Measurements from ENCODE around the gene IL17C.
"Not testable (repeated sequence)": the region's sequence is repeated elsewhere in the genome, so short reads cannot be mapped to it uniquely, and the experiment has no call there.

IL17C gene

DNA sequence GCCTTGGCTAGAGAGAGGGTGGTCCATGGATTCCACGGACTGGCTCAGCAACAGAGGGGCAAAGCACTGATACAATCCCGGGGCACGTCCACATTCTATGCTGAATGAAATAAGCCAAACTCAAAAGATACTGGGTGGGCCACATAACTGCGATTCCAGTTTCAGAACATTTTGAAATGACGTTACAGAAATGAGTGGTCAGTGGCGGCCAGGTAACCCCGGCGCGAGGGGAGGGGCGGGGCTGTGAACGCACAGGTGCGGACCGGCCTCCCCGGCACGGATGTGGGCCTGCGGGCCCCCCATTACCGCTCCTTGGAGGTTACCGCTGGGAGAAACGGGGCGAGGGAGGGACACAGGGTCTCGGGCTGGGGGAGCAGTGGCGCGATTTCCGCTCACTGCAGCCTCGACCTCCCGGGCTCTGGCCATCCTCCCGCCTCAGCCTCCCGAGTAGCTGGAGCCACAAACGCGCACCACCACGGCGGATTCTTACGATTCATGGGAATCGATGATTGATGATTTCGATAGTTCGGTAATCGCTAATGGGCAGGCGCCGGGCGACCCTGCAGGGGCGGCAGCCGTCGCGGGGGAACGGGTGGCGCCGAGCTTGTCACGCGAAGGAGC lies 24.0 kb downstream of the IL17C start:
- DNase-seq = no peak

DNA sequence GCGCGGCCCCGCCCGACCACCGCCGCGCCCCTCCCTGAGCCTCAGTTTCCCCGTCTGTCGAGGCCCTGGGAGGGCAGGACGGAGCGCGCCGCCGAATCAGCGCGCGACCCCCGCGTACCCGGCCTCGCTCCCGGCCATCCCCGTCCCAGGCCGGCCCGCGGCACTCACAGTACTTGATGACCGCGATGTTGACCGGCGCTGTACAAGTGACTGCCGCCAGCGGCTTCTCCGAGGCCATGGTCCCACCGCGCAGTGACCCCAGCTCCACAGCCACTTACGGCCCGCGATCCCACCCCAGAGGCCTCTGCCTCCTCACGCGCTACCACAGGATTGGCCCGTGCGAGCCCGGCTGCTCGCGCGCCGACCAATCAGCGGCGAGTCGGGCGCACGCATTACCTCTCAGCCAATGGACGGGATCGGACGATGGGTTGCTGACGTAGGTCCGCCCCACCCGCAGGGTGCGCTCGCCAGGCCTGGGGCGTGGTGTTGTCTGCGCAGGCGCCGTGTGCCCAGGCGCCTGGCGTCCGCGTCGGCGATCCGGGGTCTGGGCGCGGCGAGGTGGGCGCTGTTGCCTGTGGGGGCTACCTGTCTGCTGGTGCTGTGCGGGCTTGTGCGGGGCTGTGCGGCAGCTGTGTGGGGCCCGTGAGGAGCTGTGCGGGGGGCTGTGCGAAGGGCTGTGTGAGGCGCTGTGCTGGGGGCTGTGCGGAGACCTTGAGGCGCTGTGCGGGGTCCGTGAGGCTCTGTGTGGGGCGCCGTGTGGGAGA lies 24.7 kb downstream of the IL17C start, which contains the start of gene MVD:
Gene MVD (minus strand): TSS at position 249 of the 764 bp plus-strand sequence. CDS start 11 bp downstream, at position 238.
- DNase-seq = peak; percentile 98

DNA sequence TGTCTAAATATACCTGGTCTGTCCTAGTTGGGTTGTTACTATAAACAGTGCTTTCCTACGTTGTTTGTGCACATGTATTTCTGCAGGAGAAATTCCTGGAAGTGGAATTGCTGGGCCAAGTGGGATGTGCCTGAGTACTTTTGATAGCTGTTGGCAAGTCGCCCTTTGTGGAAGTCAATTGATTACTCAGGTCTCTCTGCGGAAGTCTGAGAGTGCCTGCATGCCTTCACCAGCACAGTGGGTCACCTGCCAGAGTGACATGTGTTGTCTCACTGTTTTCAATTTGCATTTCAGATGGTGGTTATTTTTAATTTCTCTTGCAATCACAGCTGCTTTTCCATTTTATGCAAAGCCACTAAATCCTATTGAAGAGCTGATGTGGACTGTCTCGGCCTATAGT lies 26.8 kb downstream of the IL17C start:
- no peak for DNase-seq

DNA sequence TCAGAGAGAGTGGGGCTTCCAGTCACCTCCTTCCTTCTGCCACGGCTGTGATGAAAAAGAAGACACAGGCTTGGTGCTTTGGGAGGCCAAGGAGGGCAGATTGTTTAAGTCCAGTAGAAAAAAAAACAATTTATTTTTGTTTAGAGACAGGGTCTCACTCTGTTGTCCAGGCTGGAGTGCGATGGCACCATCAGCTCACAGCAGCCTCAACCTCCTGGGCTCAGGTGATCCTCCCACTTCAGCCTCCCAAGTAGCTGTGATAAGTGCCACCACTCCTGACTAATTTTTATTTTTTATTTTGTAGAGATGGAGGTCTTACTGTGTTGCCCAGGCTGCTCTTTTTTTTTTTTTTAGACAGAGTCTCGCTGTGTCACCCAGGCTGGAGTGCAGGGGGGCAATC lies 27.2 kb downstream of the IL17C start:
- no peak for DNase-seq

DNA sequence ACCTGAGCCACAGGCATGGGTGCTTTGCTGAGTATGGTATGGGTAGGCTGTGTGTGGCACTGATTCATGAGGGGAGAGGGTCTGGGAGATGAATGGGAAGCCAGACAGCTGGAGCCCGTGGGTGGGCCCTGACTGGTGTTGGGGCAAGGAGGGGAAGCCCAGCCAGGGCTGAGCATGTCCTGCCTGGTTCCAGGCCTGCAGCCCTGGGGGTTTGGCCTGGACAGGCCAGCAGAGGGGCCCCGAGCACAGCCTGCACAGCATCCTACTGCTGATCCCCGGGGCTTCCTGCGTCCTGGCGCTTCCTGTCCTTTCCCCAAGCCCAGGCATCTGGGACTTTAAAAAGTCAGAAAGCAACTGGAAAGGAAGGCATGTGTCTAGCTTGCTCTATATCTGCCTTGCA lies 29.1 kb downstream of the IL17C start:
- no peak for DNase-seq

DNA sequence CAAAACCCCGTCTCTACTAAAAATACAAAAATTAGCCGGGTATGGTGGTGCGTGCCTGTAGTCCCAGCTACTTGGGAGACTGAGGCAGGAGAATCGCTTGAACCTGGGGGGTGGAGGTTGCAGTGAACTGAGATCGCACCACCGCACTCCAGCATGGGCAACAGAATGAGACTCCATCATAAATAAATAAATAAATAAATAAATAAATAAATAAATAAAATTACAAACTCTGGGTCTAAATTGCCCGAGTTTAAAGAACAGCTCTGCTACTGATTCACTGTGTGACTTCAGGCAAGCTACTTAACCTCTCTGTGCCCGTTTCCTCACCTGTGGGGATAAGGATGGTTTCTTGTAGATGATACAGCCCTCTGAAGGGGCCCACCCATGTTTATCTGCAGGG lies 31.1 kb downstream of the IL17C start:
- not testable (repeated sequence) for DNase-seq

DNA sequence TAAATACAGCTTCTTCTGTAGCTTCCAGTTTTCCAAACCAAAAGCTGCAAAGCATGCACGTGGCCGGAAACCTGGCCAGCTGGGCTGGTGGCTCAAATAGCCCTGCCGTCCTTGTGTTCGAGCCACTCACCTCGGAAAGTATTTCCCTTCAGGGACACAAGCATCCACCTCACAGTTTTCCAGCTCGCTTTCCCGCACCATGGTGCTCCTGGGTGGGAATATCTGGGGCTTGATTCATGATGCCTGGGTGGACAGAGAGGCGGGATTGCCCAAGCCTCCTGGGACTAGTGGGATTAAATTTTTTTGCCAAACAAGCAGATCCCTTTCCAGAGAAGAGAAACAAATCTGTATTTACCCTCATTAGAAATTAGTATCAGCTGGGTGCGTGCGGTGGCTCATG lies 31.6 kb downstream of the IL17C start:
- DNase-seq = peak; percentile 49

DNA sequence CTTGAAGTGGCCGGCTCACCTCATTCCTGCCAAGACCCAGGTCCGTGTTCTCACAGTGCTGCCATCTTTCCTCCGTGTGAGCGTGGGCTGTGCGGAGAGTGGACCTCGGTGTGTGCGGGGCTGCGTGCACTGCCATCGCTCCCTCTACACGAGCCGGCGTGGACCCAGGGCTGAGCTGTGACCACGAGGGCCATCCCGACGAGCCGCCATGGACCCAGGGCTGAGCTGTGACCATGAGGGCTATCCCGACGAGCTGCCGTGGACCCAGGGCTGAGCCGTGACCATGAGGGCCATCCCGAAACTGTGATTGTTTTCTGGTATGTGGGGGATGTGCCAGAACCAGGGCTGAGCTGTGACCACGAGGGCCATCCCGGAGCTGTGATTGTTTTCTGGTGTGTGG lies 33.4 kb downstream of the IL17C start:
- no peak for DNase-seq

DNA sequence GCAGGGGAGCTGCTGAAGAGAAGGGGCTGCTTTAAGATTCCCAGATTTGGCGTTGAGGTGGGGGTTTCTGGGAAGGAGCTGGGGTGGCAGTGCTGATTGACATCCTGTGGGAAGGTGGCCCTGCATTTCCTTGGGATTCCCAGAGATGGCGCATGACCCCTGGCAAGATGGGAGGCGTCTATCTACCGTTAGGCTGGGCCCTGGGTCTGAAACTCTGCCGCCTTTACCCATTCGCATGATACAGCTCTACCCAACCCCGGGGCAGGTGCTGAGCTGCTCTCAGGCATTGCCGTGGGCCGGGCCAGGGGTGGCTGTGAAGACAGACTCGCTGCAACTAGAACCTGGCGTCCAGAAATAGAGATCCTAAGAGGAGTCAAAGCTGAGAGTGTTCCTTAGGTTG lies 34.4 kb downstream of the IL17C start:
- no peak for DNase-seq

DNA sequence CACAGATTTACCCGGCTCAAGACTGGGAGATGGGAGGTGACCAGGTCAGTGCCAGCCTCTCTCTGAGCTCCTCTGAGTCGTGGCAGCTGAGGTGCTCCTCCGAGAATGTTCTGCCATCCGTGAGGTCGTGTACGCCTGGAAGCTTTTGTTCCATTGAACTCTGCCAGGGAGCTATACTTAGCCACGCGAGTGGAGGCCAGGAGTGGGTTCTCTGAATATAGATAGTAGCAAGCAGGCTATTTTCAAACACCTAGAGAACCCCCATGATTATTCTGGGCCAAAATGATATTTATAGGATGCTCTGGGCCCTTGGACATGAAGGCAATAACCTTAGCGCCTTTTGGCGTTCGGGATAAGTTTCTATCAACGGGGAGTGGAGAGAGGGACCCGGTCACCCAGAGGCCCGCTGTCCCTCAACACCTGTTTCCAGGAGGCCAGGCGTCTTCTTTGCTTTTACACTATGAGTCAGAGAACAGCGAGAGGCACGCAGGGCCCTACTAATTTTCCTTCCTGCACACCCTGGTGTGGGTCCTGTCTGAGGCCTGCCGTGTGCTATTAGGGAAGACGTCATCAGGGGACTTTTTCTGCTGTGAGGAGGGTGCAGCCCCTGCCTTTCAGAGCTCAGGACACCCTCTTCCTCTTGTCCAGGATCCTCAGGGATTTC lies 35.5 kb downstream of the IL17C start:
- DNase-seq = no peak

DNA sequence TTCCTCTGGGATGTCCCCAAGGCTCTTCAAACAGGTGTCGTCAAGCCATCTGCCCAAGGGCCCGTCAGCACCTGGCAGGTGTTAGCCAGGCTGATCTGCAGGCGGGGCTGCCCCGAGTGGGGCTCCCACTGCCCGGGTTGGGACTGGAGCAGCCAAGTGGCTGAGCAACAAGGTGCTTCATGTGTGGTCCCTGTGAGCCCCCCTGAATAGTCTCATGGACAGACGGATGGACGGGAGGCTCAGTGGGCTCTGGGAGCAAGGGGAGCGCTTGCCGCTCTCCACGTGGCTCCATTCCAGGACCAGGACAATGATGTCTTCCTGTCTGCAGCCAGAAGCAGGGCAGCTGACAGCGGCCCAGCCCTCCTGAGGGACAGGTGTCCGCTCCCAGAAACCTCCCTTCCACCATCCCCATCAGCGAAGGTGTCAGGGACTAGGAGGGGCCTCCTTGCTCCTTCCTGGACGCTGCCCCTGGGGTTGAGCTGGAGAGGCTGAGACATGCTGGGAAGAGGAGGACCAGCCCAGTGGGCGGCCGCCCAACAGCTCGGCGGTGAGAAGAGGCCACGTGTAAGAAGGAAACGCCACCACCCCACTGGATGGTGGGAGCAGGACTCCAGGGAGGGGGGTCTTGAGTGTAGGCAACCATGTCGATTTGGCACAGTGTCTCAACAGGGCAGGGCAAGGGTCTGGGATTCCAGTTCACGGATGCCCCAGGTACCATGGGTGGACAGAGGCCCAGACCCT lies 38.3 kb downstream of the IL17C start:
- DNase-seq = no peak

DNA sequence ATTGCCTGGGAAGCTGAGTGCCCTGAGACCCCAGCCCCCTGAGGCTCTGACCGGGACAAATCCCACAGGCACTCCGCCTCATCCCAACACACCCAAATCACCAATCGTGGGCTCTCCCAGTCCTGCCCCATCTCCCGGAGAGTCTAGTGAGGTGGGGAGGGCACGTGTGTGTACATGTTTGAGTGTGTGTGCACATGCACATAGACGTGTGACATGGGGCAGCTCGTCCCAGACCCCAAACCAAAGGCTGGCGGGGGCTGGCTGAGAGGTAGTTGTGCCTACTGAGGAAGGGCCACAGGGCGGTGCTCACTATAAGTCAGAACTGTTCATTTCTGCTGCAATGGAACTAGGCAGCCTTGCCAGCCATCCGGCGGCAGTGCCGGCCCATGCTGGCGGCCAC lies 39.3 kb downstream of the IL17C start:
- DNase-seq = no peak

DNA sequence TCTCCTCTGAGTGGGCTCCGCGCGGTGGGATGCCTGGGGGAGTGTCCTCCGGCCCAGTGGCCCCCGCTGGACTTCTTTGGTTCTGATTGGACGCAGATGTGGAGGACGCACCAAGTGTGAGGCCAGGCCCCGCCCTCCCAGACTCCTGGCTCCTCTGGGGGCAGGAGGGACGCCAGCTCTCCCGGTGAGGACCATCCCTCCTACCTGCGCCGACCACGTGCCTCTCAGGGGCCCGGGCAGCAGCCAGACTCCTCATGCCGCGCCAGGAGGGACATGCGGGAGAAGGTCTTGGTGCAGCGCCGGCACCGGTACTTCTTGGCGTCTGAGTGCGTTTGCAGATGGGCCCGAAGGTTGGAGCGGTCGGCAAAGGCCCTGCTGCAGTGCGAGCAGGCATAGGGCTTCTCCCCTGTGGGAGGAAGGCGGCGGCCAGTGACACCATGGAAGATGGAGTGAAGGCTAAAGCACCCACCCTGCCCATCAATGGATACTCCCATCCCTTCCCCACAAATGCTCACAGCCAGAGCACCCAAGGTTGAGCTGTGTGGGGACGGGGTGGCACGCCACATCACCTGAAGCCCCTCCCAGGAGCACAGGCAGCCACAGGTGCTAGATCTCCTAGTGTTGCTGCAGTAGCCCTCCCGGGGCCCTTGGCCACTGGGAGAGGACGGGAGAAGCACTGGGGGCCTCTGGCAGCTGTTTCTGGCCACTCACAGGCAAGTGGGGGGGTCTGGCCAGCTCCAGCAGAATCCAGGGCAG lies 40.0 kb downstream of the IL17C start:
- no peak for DNase-seq

DNA sequence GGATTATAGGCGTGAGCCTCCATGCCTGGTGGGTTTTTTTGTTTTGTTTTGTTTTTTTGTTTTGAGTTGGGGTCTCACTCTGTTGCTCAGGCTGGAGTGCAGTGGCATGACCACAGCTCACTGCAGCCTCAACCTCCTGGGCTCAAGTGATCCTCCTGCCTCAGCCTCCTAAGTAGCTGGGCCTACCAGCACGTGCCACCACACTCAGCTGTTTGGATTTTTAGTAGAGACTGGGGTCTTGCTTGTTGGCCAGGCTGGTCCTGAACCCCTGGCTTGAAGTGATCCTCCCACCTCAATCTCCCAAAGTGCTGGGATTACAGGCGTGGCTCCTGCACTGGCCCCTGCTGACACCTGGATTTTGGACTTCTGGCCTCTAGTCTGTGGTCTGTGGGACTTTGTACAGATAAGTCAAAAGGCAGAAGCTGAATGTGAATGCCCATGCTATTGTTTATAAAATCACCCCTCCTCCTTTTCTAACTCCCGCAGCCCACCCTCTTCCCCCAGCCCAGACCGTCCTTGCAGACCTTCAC lies 42.2 kb downstream of the IL17C start:
- no peak for DNase-seq

DNA sequence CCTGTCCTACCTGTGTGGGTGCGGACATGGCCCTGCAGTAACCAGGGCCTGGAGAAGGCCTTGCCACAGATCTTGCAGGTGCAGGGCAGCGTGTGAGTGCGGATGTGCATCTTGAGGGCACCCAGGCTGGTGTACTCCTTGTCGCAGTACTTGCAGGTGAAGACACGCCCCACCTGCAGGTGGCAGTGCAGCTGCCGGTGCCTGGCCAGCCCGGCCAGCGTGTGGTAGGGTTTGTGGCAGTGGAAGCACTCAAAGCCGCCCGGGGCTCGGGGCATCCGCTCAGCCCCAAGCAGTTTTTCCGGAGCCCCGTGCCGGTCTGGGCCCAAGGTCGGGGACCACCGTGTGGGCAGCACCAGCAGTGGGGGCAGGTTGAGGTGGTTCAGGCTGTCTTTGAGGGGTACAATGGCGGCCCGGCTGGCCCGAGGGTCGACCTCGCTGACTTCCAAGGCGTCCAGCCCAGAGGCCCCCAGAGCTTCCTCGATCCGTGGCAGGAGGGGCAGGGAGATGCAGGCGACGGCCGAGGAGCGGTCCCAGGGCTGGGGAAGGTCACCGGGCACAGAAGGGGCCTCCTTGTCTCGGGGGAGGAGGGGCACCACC lies 42.8 kb downstream of the IL17C start:
- no peak for DNase-seq

DNA sequence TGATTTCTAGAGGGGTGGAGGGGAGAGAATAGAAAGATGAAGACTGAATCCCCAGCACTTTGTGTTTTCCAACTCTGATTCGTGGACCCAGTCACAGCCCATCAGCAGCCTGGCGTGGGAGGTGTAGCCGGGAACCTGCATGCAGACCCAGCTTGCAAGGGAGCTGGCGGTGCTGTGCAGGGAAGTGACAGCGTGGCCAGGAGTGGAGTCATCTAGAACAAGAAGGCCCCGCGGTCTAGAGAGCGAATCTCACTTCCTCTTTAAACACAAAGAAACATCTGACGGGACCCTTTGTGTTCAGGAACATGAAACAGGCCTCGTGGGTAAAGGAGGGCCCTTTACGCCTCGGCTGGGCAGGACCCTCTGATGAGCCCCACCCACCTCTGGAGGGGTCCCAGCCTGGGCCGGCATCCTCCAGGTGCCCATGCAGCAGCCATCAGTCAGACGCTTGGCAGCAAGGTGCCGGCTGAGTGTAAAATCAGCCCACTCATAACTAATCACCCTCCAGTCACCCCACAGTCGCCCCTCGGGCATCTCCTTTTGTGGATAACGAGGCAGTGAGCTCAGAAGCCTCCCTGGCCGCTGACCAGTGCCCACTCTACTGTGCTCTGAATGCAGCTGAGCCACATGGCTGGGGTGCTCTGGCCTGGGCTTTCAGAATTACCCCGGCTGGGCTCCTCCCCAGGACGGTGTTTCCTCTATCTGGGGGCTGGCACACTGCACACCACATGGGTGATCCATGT lies 43.5 kb downstream of the IL17C start:
- no peak for DNase-seq

DNA sequence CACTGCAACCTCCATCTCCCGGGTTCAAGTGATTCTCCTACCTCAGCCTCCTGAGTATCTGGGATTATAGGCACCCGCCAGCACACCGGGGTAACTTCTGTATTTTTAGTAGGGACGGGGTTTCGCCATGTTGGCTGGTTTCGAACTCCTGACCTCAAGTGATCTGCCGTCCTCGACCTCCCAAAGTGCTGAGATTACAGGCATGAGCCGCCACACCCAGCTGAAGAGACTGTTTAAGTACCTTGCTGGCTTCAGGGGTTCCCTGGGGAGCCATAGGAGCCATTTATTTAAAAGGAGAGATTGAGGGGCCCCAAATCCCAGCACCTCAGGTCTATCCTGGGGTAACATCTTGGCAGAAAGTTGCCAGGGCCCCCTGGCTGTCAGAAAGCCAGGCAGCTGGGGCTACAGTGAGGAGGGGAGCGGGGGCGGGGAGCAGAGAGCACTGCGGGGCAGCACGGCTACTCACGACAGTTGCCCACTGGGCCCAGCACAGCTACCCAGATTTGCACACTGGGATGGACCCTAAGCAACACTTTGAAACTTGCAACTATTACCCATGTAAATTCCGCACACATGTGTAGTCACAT lies 46.3 kb downstream of the IL17C start:
- no peak for DNase-seq

DNA sequence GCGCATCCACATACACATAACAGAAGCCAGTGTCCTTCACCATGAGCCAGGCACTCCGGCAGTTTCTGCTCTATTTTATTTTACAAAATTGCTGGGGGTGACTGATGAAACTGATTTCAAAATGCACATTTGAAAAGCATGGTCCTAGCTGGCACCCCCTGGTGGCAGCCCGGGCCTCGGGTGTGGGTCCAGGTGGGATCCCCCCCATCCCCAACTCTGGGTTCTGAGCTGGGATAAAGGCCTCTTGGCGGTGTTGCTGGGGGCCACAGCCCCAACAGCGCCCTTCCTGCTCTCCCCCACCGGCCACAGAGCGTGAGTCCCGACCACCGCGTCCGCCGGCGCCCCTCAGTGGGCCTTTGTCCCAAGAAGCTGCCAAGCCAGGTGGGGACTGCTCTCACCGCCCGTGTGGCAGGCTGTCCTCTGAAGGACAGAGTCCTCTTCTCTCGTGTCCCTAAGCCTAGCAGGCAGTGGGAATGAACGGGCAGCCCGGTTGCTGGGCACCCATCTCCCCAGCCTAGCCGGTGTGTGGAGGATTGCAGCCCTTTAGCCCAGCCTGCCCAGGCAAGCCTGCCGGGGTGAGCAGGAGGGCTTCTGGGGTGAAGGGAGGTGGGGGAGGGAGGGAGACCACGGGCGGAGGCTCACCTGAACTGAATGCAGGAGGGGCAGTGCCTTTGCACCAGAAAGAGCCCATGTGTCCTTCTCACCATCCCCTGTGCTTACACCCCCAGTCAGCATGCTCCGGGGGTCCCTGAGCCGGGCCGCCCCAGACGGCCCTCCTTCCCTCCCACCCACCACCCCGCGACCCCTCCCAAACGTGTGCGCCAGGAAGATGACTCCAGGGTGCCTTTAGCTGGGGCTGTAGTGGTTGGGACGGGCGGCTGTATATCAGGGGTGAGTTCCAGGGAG lies 47.0 kb downstream of the IL17C start:
- no peak for DNase-seq

DNA sequence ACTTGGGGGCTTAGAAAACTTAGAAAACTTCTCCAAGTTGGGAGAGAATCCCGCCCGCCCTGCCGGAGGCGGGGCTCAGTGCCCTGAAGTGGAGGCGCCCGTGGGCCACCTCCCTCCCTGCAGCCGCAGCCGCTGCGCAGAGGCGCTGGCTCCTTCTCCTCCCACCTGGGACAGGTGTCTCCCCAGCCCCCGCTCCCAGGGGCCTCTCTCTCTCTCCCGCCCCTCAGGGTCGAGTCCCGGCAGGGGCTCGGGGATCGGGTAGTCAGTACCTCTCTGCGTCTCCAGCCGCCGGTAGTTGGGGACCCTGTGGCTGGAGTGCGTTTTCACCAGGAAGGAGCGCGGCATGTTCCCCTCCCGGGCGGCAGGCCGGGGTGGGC lies 47.7 kb downstream of the IL17C start:
- no peak for DNase-seq

Data from fibroblast of skin of back (primary cell).